ENCODE measurements around the gene RSPH6A.
A peak's percentile ranks its signal among the peaks of the same experiment; 100 is the strongest.
"Not testable (repeated sequence)": the region's sequence is repeated elsewhere in the genome, so short reads cannot be mapped to it uniquely, and the experiment has no call there.

The RSPH6A gene

GRCh38 chr19:45754323-45754722, 60.8 kb downstream of the RSPH6A start:
- no peak for DNase-seq
- Histone ChIP-seq H3K4me3 (ENCODE audit: low read depth, low read length) (no peak overlapping the region), H3K36me3 (replicated peaks) (no peaks in the 10 kb centered on the region), H3K27ac (no peak overlapping the region), H3K27me3 (replicated peaks) (no peaks in the 10 kb centered on the region)
- TF ChIP-seq CTCF (IDR thresholded peaks at IDR 0.05; ENCODE audit: low read depth, low read length, missing control alignments), result no peak
- in situ Hi-C loops (cut with HindIII; ENCODE audit: low pct_ligation_motif_present, low sequenced_read_pairs), result no loop called here

DNA sequence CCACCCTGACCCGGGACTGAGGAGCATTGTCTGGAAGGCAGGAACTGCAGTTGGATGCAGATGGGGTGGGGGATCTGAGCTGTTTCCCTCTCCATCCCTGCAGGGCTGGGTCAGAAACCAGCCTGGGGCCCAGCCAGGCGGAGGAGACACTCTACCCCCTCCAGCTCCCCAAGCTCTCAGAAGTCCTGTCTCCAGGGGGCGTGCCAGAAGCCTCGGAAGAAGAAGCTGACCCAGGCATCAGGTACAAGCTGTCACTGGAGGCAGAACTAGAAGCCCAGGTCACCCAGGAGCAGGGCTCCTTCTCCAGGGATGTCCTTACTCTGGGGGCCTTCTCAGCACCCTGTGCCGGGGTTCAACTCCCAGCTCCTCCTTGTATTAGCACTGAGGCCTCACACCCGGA, 61.6 kb downstream of the RSPH6A start:
- TF ChIP-seq CTCF (IDR thresholded peaks at IDR 0.05; ENCODE audit: low read depth, low read length, missing control alignments), result peak; percentile 29
- Histone ChIP-seq H3K4me3 (ENCODE audit: low read depth, low read length) (no peak overlapping the region), H3K36me3 (replicated peaks) (no peaks in the 10 kb centered on the region), H3K27me3 (replicated peaks) (no peaks in the 10 kb centered on the region), H3K27ac (no peak overlapping the region)
- in situ Hi-C loops (cut with HindIII; ENCODE audit: low pct_ligation_motif_present, low sequenced_read_pairs), result no loop called here
- DNase-seq, result no peak

DNA sequence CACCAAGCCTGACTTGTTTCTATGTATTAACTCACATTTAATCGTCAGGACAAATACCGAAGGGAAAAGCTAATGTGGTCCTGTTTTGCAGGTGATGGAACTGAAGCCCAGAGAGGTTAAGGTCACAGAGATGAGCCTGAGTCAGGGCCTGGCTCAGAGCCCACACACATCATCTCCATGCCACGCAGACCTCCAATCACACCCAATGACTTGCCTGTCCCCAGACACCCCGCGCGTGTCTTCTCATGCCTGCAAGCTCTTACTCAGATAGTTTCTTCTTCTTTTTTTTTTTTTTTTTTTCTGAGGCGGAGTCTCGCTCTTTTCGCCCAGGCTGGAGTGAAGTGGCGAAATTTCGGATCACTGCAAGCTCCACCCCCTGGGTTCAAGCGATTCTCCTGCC, 62.5 kb downstream of the RSPH6A start:
- in situ Hi-C loops (cut with HindIII; ENCODE audit: low pct_ligation_motif_present, low sequenced_read_pairs), result no loop called here
- H3K27me3 ChIP-seq (replicated peaks), result no peaks in the 10 kb centered on the region

GRCh38 chr19:45751483-45751882, 63.6 kb downstream of the RSPH6A start:
- DNase-seq; H3K27ac ChIP-seq; in situ Hi-C loops (cut with HindIII; ENCODE audit: low pct_ligation_motif_present, low sequenced_read_pairs); H3K4me3 ChIP-seq (ENCODE audit: low read depth, low read length); H3K36me3 ChIP-seq (replicated peaks); H3K27me3 ChIP-seq (replicated peaks): not testable (repeated sequence)

More for the DNA sequence above, 62.5 kb downstream of the RSPH6A start:
- no peaks in the 10 kb centered on the region for H3K36me3 ChIP-seq (replicated peaks)
- no peak for DNase-seq
- H3K4me3 ChIP-seq (ENCODE audit: low read depth, low read length), result no peak overlapping the region
- no peak for TF ChIP-seq CTCF (IDR thresholded peaks at IDR 0.05; ENCODE audit: low read depth, low read length, missing control alignments)
- H3K27ac ChIP-seq, result no peak overlapping the region

DNA sequence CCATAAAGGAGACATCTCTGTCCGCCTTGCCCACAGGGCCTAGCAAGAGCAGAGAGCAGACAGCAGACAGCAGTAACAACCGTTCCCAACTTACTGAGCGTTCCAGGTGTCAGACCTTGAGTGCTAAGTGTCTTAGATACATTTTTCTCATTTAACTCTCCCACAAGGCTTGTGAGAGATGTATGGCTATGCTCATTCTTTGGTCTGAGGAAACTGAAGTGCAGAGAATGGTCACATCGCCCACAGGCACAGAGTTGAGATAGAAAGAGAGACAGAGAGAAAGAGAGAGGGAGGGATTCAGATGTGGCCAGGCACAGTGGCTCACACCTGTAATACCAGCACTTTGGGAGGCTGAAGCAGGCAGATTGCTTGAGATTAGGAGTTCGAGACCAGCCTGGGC, 67.6 kb downstream of the RSPH6A start:
- no peak for TF ChIP-seq CTCF (IDR thresholded peaks at IDR 0.05; ENCODE audit: low read depth, low read length, missing control alignments)
- no peaks in the 10 kb centered on the region for H3K36me3 ChIP-seq (replicated peaks)
- no peak for DNase-seq
- in situ Hi-C loops (cut with HindIII; ENCODE audit: low pct_ligation_motif_present, low sequenced_read_pairs), result no loop called here
- no peak overlapping the region for H3K4me3 ChIP-seq (ENCODE audit: low read depth, low read length)
- H3K27me3 ChIP-seq (replicated peaks), result no peaks in the 10 kb centered on the region
- no peak overlapping the region for H3K27ac ChIP-seq

- Histone ChIP-seq H3K36me3 (replicated peaks) (no peaks in the 10 kb centered on the region), H3K4me3 (ENCODE audit: low read depth, low read length) (no peak overlapping the region), H3K27ac (no peak overlapping the region), H3K27me3 (replicated peaks) (no peaks in the 10 kb centered on the region)
- no peak for TF ChIP-seq CTCF (IDR thresholded peaks at IDR 0.05; ENCODE audit: low read depth, low read length, missing control alignments)
- DNase-seq, result no peak
- in situ Hi-C loops (cut with HindIII; ENCODE audit: low pct_ligation_motif_present, low sequenced_read_pairs), result no loop called here
Observed at GRCh38 chr19:45746866-45747265, 68.2 kb downstream of the RSPH6A start.

Data from brain microvascular endothelial cell (primary cell).